Gastroesophageal sphincter (tissue), 3 donors: ENCODE measurements around the gene NOL11.

Experiments
- EP300 ChIP-seq: sonication (generic); formaldehyde crosslinking; IDR thresholded peaks from one replicate; pipeline ENCODE4 v1.6.1; 2017; ENCODE audit warnings: antibody characterized with exemption, mild to moderate bottlenecking
- POLR2A ChIP-seq, 2 donors: fragments of 450-650 bp; IDR thresholded peaks; one replicate each; pipeline ENCODE4 v1.6.1; 2017; ENCODE audit warnings: antibody characterized with exemption in 2 of 2, mild to moderate bottlenecking in 2 of 2, moderate library complexity in 1 of 2
- POLR2AphosphoS5 ChIP-seq: sonication (generic); formaldehyde crosslinking; IDR thresholded peaks from one replicate; pipeline ENCODE4 v1.6.1; 2017; ENCODE audit warnings: antibody characterized with exemption
- TF ChIP-seq, protein P1 (sequence below), 4 experiments: fragments of 200-600 bp in 2 of 4; fragments of 450-650 bp in 2 of 4; sonication (generic) in 1 of 4; IDR thresholded peaks; one replicate each; pipeline ENCODE4 v1.5.1; 2017 to 2019; ENCODE audit warnings: antibody characterized with exemption in 4 of 4, mild to moderate bottlenecking in 2 of 4, moderate library complexity in 2 of 4

DNA sequence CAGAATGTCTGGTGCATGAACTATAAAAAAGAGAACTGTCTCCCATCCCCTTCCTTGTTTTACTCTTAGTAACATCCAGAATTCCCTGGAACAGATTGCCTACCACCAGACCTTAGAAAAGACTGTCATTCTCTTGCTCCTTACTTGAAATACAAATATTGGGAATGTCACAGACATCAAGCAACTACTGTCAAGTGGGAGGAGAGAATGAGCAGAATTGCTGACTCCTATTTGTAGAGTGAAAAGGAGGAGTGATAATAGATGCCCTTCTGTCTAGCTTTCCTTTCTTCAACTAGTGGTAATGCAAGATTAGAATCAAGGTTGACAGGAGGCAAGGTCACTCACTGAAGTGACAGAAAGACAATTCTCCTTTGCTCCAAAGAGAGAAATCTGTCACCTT lies 23.9 kb upstream of the NOL11 start:
- TF ChIP-seq, protein P1, sequence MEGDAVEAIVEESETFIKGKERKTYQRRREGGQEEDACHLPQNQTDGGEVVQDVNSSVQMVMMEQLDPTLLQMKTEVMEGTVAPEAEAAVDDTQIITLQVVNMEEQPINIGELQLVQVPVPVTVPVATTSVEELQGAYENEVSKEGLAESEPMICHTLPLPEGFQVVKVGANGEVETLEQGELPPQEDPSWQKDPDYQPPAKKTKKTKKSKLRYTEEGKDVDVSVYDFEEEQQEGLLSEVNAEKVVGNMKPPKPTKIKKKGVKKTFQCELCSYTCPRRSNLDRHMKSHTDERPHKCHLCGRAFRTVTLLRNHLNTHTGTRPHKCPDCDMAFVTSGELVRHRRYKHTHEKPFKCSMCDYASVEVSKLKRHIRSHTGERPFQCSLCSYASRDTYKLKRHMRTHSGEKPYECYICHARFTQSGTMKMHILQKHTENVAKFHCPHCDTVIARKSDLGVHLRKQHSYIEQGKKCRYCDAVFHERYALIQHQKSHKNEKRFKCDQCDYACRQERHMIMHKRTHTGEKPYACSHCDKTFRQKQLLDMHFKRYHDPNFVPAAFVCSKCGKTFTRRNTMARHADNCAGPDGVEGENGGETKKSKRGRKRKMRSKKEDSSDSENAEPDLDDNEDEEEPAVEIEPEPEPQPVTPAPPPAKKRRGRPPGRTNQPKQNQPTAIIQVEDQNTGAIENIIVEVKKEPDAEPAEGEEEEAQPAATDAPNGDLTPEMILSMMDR (IDR thresholded peaks at IDR 0.05), result no peak
- no peak for TF ChIP-seq POLR2A (IDR thresholded peaks at IDR 0.05)
- TF ChIP-seq EP300, result no peak
- TF ChIP-seq POLR2AphosphoS5, result no peak
